Fibroblast of pulmonary artery (primary cell): Measurements from ENCODE around the gene GREM1.

Source experiments
- DNase-seq: peaks from one replicate; pipeline ENCODE4 v3.0.0-alpha.2; 2010; ENCODE audit warnings: low read depth
- H3K4me3 ChIP-seq: replicated peaks from 2 replicates; pipeline ENCODE4 v1.5.1; 2011; ENCODE audit warnings: low read depth, mild to moderate bottlenecking, control low read depth, low read length, moderate library complexity
- TF ChIP-seq, protein P1 (sequence below): IDR thresholded peaks from 2 replicates; pipeline ENCODE4 v1.5.1; 2011; ENCODE audit warnings: mild to moderate bottlenecking, control low read depth, low read length, inconsistent platforms; ENCODE audit errors: missing control alignments

The GREM1 gene

DNA sequence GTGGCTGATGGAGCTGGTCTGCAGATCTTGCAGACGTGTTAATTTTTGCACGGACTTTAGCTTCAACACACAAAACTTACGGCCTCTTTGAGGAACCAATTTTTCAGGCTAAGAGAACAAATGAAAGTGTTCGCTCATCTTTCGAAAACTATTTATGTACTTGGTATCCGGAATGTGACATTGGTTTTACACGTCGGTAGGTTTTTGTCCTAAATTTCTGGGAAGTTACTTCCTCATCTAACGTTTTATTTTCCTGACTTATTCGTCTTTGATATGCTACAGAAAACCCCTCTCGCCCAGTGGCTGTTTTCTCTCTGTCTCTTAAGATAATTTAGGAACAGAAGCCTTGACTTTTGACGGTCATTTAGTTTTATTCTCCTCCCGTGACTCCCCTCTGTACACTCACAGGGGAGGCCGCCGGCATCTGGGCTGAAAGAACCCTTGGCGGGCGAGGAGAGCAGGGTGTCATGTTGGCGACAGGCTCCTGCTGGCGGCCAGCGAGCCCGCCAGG lies 834 bp upstream of the GREM1 start:
- peak overlapping the region; percentile 48 for H3K4me3 ChIP-seq
- TF ChIP-seq, protein P1, sequence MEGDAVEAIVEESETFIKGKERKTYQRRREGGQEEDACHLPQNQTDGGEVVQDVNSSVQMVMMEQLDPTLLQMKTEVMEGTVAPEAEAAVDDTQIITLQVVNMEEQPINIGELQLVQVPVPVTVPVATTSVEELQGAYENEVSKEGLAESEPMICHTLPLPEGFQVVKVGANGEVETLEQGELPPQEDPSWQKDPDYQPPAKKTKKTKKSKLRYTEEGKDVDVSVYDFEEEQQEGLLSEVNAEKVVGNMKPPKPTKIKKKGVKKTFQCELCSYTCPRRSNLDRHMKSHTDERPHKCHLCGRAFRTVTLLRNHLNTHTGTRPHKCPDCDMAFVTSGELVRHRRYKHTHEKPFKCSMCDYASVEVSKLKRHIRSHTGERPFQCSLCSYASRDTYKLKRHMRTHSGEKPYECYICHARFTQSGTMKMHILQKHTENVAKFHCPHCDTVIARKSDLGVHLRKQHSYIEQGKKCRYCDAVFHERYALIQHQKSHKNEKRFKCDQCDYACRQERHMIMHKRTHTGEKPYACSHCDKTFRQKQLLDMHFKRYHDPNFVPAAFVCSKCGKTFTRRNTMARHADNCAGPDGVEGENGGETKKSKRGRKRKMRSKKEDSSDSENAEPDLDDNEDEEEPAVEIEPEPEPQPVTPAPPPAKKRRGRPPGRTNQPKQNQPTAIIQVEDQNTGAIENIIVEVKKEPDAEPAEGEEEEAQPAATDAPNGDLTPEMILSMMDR: no peak
- no peak for DNase-seq

DNA sequence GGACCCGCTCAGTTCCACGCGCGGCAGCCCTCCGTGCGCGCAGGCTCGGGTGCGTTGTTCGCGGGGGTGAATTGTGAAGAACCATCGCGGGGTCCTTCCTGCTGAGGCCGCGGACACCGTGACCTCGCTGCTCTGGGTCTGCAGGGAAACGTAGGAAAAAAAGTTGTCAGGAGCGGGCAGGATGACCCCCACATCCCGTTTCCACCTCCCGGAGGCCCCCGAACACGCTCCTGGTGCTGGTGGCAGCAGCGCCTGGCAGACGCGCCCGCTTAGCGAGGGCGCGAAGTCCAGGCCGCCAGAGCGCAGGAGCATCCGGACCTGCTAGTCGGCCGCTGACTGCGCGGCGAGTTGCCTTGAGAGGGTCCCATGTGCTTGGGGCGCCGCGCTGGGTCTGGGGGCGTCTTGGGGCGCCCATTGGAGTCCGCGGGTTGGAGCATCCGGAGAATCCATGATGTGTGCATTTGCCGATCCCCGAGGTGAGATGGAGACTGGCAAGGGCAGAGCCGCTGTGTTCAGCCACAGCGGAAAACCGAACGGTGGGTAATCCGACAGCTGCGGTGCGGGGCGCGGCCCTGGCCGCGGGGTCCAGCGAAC lies 520 bp downstream of the GREM1 start:
- no peak for DNase-seq
- peak overlapping the region; percentile 51 for H3K4me3 ChIP-seq
- TF ChIP-seq, protein P1: no peak

DNA sequence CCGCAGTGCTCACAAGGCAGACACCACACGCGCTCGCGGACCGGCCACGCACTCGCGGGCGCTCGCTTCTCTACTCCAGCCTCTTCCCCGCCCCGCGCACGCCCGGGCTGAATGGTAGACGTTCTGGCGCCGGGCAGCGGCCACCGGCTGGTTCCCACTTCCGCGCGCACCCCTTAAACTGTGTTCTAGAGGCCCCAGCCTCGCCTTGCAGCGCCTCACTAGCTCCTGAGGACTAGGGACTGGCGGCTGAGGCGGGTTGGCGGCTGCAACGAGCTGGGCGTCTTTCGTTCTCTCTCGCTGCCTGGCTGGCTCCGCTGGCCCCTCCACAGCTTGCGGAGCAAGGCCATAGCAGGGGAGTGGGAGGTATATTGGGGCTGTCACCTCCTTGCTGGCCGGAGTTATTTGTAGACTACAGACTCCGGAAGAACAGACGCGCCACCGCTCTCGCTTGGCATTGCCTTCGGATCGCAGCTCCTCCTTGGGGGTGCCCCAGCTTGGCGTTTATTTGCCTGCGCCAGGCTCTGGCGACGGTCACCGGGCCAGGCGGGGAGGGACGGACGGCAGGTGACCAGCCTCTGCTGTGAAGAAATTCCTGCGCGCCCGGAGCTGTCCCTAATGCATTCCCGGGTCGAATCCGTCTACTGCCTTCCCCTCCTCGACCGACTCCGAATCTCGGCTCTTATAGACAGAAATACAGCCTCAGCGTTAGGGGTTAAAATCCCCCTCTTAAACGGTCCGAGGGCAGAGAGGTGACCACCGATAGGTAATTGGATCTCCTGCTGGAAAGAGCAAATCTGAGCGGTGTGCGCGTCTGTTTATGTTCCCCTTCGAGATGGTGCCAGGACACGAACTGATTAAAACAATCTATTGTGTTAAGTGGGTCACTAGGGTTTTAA lies 1.3 kb downstream of the GREM1 start:
- TF ChIP-seq, protein P1: no peak
- no peak for DNase-seq
- H3K4me3 ChIP-seq: peak overlapping the region; percentile 51

DNA sequence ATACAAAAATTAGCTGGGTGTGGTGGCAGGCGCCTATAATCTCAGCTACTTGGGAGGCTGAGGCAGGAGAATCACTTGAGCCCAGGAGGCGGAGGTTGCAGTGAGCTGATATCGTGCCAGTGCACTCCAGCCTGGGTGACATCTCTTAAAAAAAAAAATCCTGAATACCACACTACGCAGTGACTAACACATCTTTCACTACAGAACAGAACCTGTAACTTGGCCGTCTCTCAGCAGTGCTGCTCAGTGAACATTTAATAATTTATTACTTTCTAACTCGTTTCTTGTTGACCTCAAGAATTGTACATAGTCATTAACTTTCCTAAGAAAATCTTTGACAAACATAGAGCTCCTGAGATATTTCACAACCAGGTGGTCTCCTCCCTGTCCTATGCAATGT lies 3.8 kb downstream of the GREM1 start:
- TF ChIP-seq, protein P1: no peak
- H3K4me3 ChIP-seq: no peak overlapping the region
- DNase-seq: no peak

DNA sequence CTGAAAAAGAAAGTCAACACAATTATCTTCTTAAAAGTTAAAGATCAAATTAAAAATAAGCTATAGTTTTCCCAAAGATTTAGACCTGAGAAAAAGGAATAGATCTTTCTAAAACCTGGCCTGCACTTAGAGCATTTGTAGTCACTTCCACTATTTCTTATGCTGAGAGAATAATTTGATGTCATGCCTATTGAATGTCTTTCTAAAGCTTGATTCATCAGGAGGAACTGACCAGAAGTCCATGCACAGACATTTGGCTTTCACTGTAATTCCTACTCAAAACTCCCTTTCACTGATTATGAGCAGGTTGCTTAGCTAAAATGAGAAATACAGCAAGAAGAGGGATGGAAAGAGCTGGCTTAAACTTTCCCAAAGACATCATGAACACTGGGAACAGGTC lies 4.3 kb downstream of the GREM1 start:
- TF ChIP-seq, protein P1: no peak
- H3K4me3 ChIP-seq: no peak overlapping the region
- no peak for DNase-seq

DNA sequence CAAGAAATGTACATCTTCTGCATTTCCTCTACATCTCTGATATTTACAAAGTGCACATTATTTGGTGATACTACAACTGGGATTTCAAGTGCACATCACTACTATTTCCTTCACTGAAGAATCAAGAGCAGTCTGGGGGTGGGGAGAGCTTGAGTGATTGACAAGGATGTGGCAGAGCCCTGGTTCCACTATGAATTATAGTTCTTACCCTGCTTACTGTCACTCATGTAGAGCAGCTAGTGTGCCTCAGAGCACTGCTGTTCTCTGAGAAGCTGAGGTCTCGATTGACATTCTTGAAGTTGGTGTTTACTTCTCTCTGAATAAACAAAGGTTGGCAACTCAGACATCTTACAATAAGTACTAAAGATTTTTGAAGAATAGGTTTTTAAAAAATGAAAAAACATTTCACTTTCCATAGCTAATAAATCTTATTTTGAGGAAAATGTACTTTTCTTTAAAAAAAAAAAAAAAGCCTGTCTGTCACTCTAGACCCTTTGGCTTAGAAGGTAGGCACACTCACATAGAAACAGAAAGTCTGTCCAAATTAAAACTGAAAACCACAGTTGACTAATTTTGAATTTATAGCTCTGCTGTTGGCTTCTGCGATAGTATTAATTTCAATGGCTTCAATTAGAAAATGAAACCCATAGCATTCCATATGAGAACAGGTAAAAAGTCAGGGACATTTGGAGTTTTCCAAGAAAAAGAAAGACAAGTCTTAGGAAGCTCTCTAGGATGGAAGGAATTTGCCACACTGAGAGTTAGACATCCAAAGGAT lies 5.6 kb downstream of the GREM1 start:
- TF ChIP-seq, protein P1: no peak
- H3K4me3 ChIP-seq: no peak overlapping the region
- DNase-seq: no peak
